ENCODE results near the gene KLHDC9.

The KLHDC9 gene

GRCh38 chr1:161086457-161086856 lies 11.7 kb upstream of the KLHDC9 start:
- TF ChIP-seq ZC3H10 (CRISPR knock-in tag; IDR thresholded peaks at IDR 0.05), result no peak
- TF ChIP-seq PATZ1 (CRISPR knock-in tag; IDR thresholded peaks at IDR 0.05; ENCODE audit: borderline replicate concordance), result no peak
- no peak for TF ChIP-seq PPARA (CRISPR knock-in tag; IDR thresholded peaks at IDR 0.05; ENCODE audit: borderline replicate concordance)
- no peak for TF ChIP-seq SNAI2 (CRISPR knock-in tag; IDR thresholded peaks at IDR 0.05)
- TF ChIP-seq RARB (CRISPR knock-in tag; IDR thresholded peaks at IDR 0.05), result no peak
- TF ChIP-seq ESRRG (CRISPR knock-in tag; IDR thresholded peaks at IDR 0.05), result no peak
- no peak for TF ChIP-seq ARNTL (CRISPR knock-in tag; IDR thresholded peaks at IDR 0.05; ENCODE audit: borderline replicate concordance, low read depth)
- no peak for TF ChIP-seq GLIS3 (CRISPR knock-in tag; IDR thresholded peaks at IDR 0.05)
- TF ChIP-seq TCF4 (CRISPR knock-in tag; IDR thresholded peaks at IDR 0.05; ENCODE audit: borderline replicate concordance), result no peak
- TF ChIP-seq CSDC2 (CRISPR knock-in tag; IDR thresholded peaks at IDR 0.05), result no peak
- no peak for TF ChIP-seq OSR1 (CRISPR knock-in tag; IDR thresholded peaks at IDR 0.05)
- no peak for TF ChIP-seq ZNF70 (CRISPR knock-in tag; IDR thresholded peaks at IDR 0.05)
- no peak for TF ChIP-seq CREB5 (CRISPR knock-in tag; IDR thresholded peaks at IDR 0.05; ENCODE audit: low read depth)
- TF ChIP-seq BACH2 (CRISPR knock-in tag; IDR thresholded peaks at IDR 0.05; ENCODE audit: borderline replicate concordance), result no peak
- no peak for TF ChIP-seq CSRNP3 (CRISPR knock-in tag; IDR thresholded peaks at IDR 0.05)
- TF ChIP-seq ISL1 (CRISPR knock-in tag; IDR thresholded peaks at IDR 0.05), result no peak
- TF ChIP-seq TOX (CRISPR knock-in tag; IDR thresholded peaks at IDR 0.05; ENCODE audit: borderline replicate concordance), result no peak
- TF ChIP-seq ZFP3 (CRISPR knock-in tag; IDR thresholded peaks at IDR 0.05), result no peak
- TF ChIP-seq POU6F1 (CRISPR knock-in tag; IDR thresholded peaks at IDR 0.05; ENCODE audit: borderline replicate concordance, low read depth), result no peak
- ATAC-seq, result no peak

GRCh38 chr1:161088587-161089110 lies 9.5 kb upstream of the KLHDC9 start:
- ATAC-seq, result peak; percentile 29; the same call in 2 of the 3 replicates
- no peak for TF ChIP-seq ZNF70 (CRISPR knock-in tag; IDR thresholded peaks at IDR 0.05)
- no peak for TF ChIP-seq TCF4 (CRISPR knock-in tag; IDR thresholded peaks at IDR 0.05; ENCODE audit: borderline replicate concordance)
- no peak for TF ChIP-seq TOX (CRISPR knock-in tag; IDR thresholded peaks at IDR 0.05; ENCODE audit: borderline replicate concordance)
- TF ChIP-seq CSDC2 (CRISPR knock-in tag; IDR thresholded peaks at IDR 0.05), result no peak

GRCh38 chr1:161089251-161089924 lies 8.8 kb upstream of the KLHDC9 start, which contains the start of gene NECTIN4:
Gene NECTIN4 (minus strand): TSS chr1:161089558. CDS start chr1:161089296, 262 bp downstream.
- no peak for ATAC-seq
- no peak for TF ChIP-seq TOX (CRISPR knock-in tag; IDR thresholded peaks at IDR 0.05; ENCODE audit: borderline replicate concordance)
- no peak for TF ChIP-seq GLIS3 (CRISPR knock-in tag; IDR thresholded peaks at IDR 0.05)
- no peak for TF ChIP-seq TSHZ2 (CRISPR knock-in tag; IDR thresholded peaks at IDR 0.05)
- TF ChIP-seq ZFP3 (CRISPR knock-in tag; IDR thresholded peaks at IDR 0.05), result no peak
- no peak for TF ChIP-seq SNAI2 (CRISPR knock-in tag; IDR thresholded peaks at IDR 0.05)
- TF ChIP-seq CREB5 (CRISPR knock-in tag; IDR thresholded peaks at IDR 0.05; ENCODE audit: low read depth), result no peak
- TF ChIP-seq PPARA (CRISPR knock-in tag; IDR thresholded peaks at IDR 0.05; ENCODE audit: borderline replicate concordance), result no peak
- no peak for TF ChIP-seq PATZ1 (CRISPR knock-in tag; IDR thresholded peaks at IDR 0.05; ENCODE audit: borderline replicate concordance)
- no peak for TF ChIP-seq CSRNP3 (CRISPR knock-in tag; IDR thresholded peaks at IDR 0.05)
- no peak for TF ChIP-seq RARB (CRISPR knock-in tag; IDR thresholded peaks at IDR 0.05)
- no peak for TF ChIP-seq ZNF8 (CRISPR knock-in tag; IDR thresholded peaks at IDR 0.05)
- no peak for TF ChIP-seq CSDC2 (CRISPR knock-in tag; IDR thresholded peaks at IDR 0.05)
- no peak for TF ChIP-seq ZFP30 (CRISPR knock-in tag; IDR thresholded peaks at IDR 0.05)
- no peak for TF ChIP-seq BACH2 (CRISPR knock-in tag; IDR thresholded peaks at IDR 0.05; ENCODE audit: borderline replicate concordance)

Data from SK-N-SH treated with all-trans-retinoic acid at 6 μM for 48 hours (cell line).